ENCODE results near the gene GAD2.

DNA sequence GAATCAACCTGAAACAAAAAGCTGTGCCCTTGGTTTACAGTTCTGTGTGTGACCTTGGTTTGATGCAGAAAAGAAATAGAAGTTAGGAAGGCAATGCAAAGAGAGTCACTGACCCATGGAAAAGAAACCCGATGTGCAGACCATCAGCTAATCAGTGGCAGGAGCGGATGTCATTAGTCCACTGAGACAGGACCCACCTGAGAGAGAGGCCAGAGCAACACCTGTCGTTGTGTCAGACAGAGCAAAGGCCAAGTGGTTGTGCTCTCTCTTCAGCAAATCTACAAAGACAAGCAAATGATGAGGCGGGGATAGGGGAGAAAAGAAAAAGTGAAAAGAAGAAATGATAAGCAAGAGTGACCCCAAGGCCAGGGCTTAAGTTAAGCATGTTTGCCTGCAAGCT is 8.7 kb downstream of the GAD2 start:
- TF ChIP-seq, protein P1, sequence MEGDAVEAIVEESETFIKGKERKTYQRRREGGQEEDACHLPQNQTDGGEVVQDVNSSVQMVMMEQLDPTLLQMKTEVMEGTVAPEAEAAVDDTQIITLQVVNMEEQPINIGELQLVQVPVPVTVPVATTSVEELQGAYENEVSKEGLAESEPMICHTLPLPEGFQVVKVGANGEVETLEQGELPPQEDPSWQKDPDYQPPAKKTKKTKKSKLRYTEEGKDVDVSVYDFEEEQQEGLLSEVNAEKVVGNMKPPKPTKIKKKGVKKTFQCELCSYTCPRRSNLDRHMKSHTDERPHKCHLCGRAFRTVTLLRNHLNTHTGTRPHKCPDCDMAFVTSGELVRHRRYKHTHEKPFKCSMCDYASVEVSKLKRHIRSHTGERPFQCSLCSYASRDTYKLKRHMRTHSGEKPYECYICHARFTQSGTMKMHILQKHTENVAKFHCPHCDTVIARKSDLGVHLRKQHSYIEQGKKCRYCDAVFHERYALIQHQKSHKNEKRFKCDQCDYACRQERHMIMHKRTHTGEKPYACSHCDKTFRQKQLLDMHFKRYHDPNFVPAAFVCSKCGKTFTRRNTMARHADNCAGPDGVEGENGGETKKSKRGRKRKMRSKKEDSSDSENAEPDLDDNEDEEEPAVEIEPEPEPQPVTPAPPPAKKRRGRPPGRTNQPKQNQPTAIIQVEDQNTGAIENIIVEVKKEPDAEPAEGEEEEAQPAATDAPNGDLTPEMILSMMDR (IDR thresholded peaks at IDR 0.05; ENCODE audit: low read depth, low read length, poor library complexity, severe bottlenecking), result no peak
- no peak for TF ChIP-seq EZH2phosphoT487 (IDR thresholded peaks at IDR 0.05; ENCODE audit: borderline replicate concordance, low read length)

Data from DOHH2 (cell line).